ENCODE measurements around the gene RTN4.

The RTN4 gene

DNA sequence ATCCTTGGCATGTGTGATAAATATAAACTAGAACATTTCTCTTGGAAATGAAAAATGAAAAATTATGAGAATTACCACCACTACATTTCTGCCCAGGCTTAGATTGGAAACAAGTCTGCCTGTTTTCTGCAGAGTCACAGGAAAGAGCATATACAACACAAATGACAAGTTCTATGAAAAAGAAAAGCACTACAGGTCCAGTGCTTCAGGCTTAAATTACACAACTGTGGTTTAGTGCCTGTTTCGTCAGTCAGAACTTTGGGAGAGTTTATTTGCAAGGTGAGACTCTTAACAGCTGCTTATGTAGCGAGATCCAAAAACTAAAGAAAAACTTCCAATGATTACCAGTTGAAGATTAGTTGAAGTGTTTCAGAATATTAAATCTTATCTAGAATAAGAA, 68.9 kb downstream of the RTN4 start:
- no peak overlapping the region for H3K4me3 ChIP-seq
- no peak overlapping the region for H3K27ac ChIP-seq
- no peak for DNase-seq (ENCODE audit: low spot score)
- no peak for TF ChIP-seq CTCF (IDR thresholded peaks at IDR 0.05)

- no peak overlapping the region for H3K4me3 ChIP-seq
- no peak for TF ChIP-seq CTCF (IDR thresholded peaks at IDR 0.05)
- DNase-seq (ENCODE audit: low spot score), result no peak
- H3K27ac ChIP-seq, result no peak overlapping the region
Measured at GRCh38 chr2:54979321-54980044, 70.8 kb downstream of the RTN4 start.

DNA sequence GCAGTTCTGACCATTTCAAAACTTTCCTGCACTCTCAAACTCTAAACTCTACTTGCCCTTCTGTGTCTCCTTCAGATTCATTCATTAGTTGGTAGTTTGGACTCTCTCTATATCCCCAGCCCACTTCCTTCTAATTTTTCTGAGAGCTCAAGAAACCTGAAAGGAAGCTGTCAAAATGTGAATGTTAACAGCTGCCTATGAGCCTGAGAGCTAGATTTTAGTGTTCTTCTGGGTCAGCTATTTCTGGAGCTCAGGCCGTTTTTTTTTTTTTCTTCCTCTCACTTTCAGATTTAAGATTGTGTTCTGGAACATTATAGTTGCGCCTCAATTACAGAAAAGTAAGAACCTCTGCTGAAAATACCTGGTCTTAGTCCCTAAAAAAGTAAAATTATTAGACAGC, 73.1 kb downstream of the RTN4 start:
- H3K27ac ChIP-seq, result peak overlapping the region; percentile 40 to 43
- DNase-seq (ENCODE audit: low spot score), result no peak

GRCh38 chr2:54975598-54976492, 74.4 kb downstream of the RTN4 start:
- peak overlapping the region; percentile 47 to 50 for H3K27ac ChIP-seq
- TF ChIP-seq CTCF (IDR thresholded peaks at IDR 0.05), result no peak
- DNase-seq (ENCODE audit: low spot score), result no peak
- H3K4me3 ChIP-seq, result peak overlapping the region; percentile 20

More for the DNA sequence above, 73.1 kb downstream of the RTN4 start:
- peak overlapping the region; percentile 11 for H3K4me3 ChIP-seq
- TF ChIP-seq CTCF (IDR thresholded peaks at IDR 0.05), result no peak

GRCh38 chr2:54975175-54975574, 75.1 kb downstream of the RTN4 start:
- peak overlapping the region; percentile 20 for H3K4me3 ChIP-seq
- no peak for DNase-seq (ENCODE audit: low spot score)
- H3K27ac ChIP-seq, result peak overlapping the region; percentile 47 to 50
- no peak for TF ChIP-seq CTCF (IDR thresholded peaks at IDR 0.05)

DNA sequence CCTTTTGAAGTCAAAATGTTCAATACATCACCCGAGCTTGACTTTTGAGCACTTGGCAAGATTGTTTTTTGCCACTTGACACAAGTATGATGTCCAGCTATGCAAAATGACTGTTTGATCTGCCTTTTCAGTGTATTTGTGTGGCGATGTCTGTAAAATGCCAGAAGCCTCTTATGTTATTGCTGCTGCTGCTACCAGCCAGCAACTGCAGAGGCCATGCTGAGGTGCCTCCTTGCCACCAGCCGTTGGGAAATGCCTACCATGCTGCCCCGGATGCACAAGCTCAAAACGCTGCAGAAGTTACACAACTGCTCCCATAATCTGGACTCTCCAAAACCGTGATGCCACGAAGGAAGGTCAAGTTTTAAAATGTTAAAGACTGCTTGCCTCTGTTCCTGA, 80.3 kb downstream of the RTN4 start:
- no peak overlapping the region for H3K27ac ChIP-seq
- no peak overlapping the region for H3K4me3 ChIP-seq
- TF ChIP-seq CTCF (IDR thresholded peaks at IDR 0.05), result no peak
- DNase-seq (ENCODE audit: low spot score), result no peak

Measured in coronary artery (tissue), 2 donors.